Right ventricle myocardium superior (tissue), 1 donor: Measurements from ENCODE around the gene TSPAN17. TPM values are rescaled to one million over a fixed set of nuclear protein-coding genes. Genes with fewer than 3 reads are reported as not detected.
"Not testable (repeated sequence)": the region's sequence is repeated elsewhere in the genome, so short reads cannot be mapped to it uniquely, and the experiment has no call there.

Experiments used
- ATAC-seq: fragments of 200-7000 bp; cut with Tn5 transposase; one replicate; pipeline ENCODE4 v1.9.1; 2020; ENCODE audit warnings: mild to moderate bottlenecking; ENCODE audit not compliant: poor library complexity
- DNase-seq: peaks from one replicate; pipeline ENCODE4 v3.0.0-alpha.2; 2020
- intact Hi-C: fragments of 100-400 bp; cut with DNase I; formaldehyde crosslinking; loops from one replicate; pipeline ENCODE4 v1.11.2; 2022
- long read RNA-seq: library from polyadenylated mRNA; unstranded; transcript quantifications from one replicate; pipeline ENCODE4 v2.0.0, GENCODE V29; 2021
- total RNA-seq: library from RNA; stranded (reverse); fragmentation: NEBNext Ultra II Directional; extraction: Animal tissue kit (Norgen Biotek cat#: 25700); gene quantifications from one replicate; pipeline ENCODE4 v1.2.1, GENCODE V29; 2021
- donor health status: DM: no; HTN: yes; CAD: no; lungs with severe emphysema.

TSPAN17 gene
- total RNA-seq = 27.4 TPM
- long read RNA-seq, transcript TSPAN17-207 (9 exons, 2,457 nt) = major isoform, 37 of 85 reads
- long read RNA-seq, transcript TSPAN17-206 (6 exons, 707 nt) = minor isoform, 5 of 85 reads
- long read RNA-seq, partial matches to known transcripts = 28 of 85 reads
- long read RNA-seq, other reads (novel, unspliced or antisense) = 14 of 85 reads

- peak; percentile 98 for ATAC-seq
- DNase-seq = peak; percentile 100
- intact Hi-C loops = loop anchor here (10.0 kb wide), 1 partner anchor 72 kb away; no protein-coding TSS in a partner anchor
Observed at GRCh38 chr5:176647030-176647842, at the start of gene TSPAN17. TSS of gene TSPAN17 (plus strand) at chr5:176647484. CDS start at chr5:176647616, 132 bp downstream.

GRCh38 chr5:176599749-176600430, 47.4 kb upstream of the TSPAN17 start:
- intact Hi-C loops, DNase-seq, ATAC-seq: not testable (repeated sequence)

- no peak for DNase-seq
- intact Hi-C loops = no loop called here
- no peak for ATAC-seq
Observed at GRCh38 chr5:176601901-176602482, 45.3 kb upstream of the TSPAN17 start.

- no peak for ATAC-seq
- intact Hi-C loops = no loop called here
- no peak for DNase-seq
Observed at GRCh38 chr5:176603091-176603490, 44.2 kb upstream of the TSPAN17 start.

GRCh38 chr5:176606032-176606431, 41.3 kb upstream of the TSPAN17 start:
- DNase-seq (no peak), ATAC-seq (no peak)
- intact Hi-C loops = no loop called here

GRCh38 chr5:176606875-176607274, 40.4 kb upstream of the TSPAN17 start:
- intact Hi-C loops = no loop called here
- ATAC-seq (no peak), DNase-seq (no peak)

GRCh38 chr5:176608142-176608705, 39.1 kb upstream of the TSPAN17 start:
- no peak for ATAC-seq
- intact Hi-C loops = no loop called here
- DNase-seq = no peak

GRCh38 chr5:176608937-176609723, 38.2 kb upstream of the TSPAN17 start:
- DNase-seq = no peak
- no peak for ATAC-seq
- intact Hi-C loops = no loop called here

- DNase-seq (peak; percentile 70), ATAC-seq (peak; percentile 92)
- intact Hi-C loops = no loop called here
Observed at GRCh38 chr5:176609724-176610434, 37.4 kb upstream of the TSPAN17 start, which contains the start of gene GPRIN1. TSS of gene GPRIN1 (minus strand) at chr5:176610156. CDS start at chr5:176599834, 10,322 bp downstream.

- DNase-seq (no peak), ATAC-seq (peak; percentile 27)
- intact Hi-C loops = no loop called here
Observed at GRCh38 chr5:176610435-176610773, 36.9 kb upstream of the TSPAN17 start.

GRCh38 chr5:176611435-176611834, 35.8 kb upstream of the TSPAN17 start:
- ATAC-seq (peak; percentile 44), DNase-seq (peak; percentile 80)
- intact Hi-C loops = no loop called here

- ATAC-seq (no peak), DNase-seq (no peak)
- intact Hi-C loops = no loop called here
Observed at GRCh38 chr5:176612008-176612407, 35.3 kb upstream of the TSPAN17 start.

- intact Hi-C loops = no loop called here
- DNase-seq (no peak), ATAC-seq (no peak)
Observed at GRCh38 chr5:176612855-176613254, 34.4 kb upstream of the TSPAN17 start.

- intact Hi-C loops = no loop called here
- DNase-seq = no peak
- ATAC-seq = no peak
Observed at GRCh38 chr5:176614805-176615478, 32.3 kb upstream of the TSPAN17 start.

- no peak for DNase-seq
- no peak for ATAC-seq
- intact Hi-C loops = no loop called here
Observed at GRCh38 chr5:176616511-176616910, 30.8 kb upstream of the TSPAN17 start.

- ATAC-seq (no peak), DNase-seq (no peak)
- intact Hi-C loops = no loop called here
Observed at GRCh38 chr5:176618783-176619182, 28.5 kb upstream of the TSPAN17 start.

GRCh38 chr5:176619203-176619568, 28.1 kb upstream of the TSPAN17 start:
- DNase-seq = peak; percentile 70
- intact Hi-C loops = no loop called here
- ATAC-seq = peak; percentile 75
